DOHH2 (cell line): ENCODE results near the gene TET1.

Experiments used
- EZH2phosphoT487 ChIP-seq: fragments of 200-600 bp; sonication (generic); IDR thresholded peaks from 2 replicates; pipeline ENCODE4 v1.6.1; 2017; ENCODE audit warnings: borderline replicate concordance, mild to moderate bottlenecking, antibody characterized with exemption, low read length, moderate library complexity, mixed read lengths
- TF ChIP-seq, protein P1 (sequence below): fragments of 200-600 bp; sonication (generic); IDR thresholded peaks from one replicate; pipeline ENCODE4 v1.5.1; 2014; ENCODE audit warnings: antibody characterized with exemption, mild to moderate bottlenecking, low read depth, low read length; ENCODE audit not compliant: poor library complexity, severe bottlenecking

DNA sequence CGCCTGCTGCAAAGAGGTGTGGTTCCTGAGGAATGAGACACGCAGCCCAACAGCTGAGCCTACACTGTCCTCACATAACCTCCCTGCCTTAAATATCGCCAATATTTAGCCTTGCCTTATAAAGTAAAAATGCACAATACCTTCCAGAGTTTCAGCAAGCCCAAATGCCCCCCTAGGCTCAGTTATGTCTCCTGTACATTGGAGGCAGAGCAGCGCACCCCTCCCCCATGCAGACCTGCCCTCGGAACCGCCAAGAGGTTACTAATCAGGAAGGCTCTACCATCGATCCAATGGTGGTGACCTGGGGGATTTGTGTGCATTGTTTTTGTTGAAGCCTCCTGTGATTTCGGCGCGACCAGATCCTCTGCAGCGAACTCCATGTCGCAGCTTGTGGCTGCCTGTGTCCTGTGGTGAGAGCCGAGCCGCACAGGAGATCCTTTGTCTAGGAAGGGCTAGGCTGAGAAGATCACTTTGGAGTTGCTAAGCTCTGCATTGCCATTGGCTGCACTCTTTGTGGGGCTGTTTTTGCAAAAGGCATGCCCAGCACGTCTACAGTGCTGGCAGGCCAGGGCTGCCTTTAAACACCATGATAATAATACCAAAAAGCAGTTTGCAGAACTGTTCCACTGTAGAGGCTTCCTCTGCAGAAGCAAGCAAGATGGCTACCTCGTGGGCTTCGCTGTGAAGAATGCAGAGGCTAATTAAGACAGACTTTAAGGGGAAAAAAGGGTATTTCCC is 40.1 kb downstream of the TET1 start:
- TF ChIP-seq, protein P1, sequence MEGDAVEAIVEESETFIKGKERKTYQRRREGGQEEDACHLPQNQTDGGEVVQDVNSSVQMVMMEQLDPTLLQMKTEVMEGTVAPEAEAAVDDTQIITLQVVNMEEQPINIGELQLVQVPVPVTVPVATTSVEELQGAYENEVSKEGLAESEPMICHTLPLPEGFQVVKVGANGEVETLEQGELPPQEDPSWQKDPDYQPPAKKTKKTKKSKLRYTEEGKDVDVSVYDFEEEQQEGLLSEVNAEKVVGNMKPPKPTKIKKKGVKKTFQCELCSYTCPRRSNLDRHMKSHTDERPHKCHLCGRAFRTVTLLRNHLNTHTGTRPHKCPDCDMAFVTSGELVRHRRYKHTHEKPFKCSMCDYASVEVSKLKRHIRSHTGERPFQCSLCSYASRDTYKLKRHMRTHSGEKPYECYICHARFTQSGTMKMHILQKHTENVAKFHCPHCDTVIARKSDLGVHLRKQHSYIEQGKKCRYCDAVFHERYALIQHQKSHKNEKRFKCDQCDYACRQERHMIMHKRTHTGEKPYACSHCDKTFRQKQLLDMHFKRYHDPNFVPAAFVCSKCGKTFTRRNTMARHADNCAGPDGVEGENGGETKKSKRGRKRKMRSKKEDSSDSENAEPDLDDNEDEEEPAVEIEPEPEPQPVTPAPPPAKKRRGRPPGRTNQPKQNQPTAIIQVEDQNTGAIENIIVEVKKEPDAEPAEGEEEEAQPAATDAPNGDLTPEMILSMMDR: no peak
- TF ChIP-seq EZH2phosphoT487: no peak
